PC-3 (cell line): Measurements from ENCODE around the gene ZDHHC1. TPM values are rescaled to one million over a fixed set of nuclear protein-coding genes. Genes with fewer than 3 reads are reported as not detected.

Experiments used
- ATAC-seq: fragments of 200-7000 bp; cut with Tn5 transposase; 2 replicates; pipeline ENCODE4 v1.9.1; 2020; ENCODE audit warnings: mild to moderate bottlenecking, moderate library complexity
- BruUV-seq: library from RNA; stranded (reverse); fragments of 400-500 nt; replicated peaks from 2 replicates; lab custom pipeline; 2021; lab: Mats Ljungman, UMichigan
- CTCF ChIA-PET: fragments of 300-600 bp; sonication (Branson Sonifier 250); formaldehyde crosslinking; loops from one replicate; lab custom pipeline; 2022; ENCODE audit warnings: antibody characterized with exemption; lab: Charles Lee
- POLR2A ChIA-PET: fragments of 300-600 bp; sonication (Branson Sonifier 250); formaldehyde crosslinking; loops from one replicate; lab custom pipeline; 2022; ENCODE audit warnings: antibody characterized with exemption; ENCODE audit not compliant: unreplicated experiment; lab: Charles Lee
- DNase-seq: peaks from one replicate; pipeline ENCODE4 v3.0.0-alpha.2; 2015
- H2AFZ ChIP-seq: fragments of 300-600 bp; sonication (generic); 2 replicates; pipeline ENCODE4 v1.6.0; 2016; ENCODE audit warnings: antibody characterized with exemption, low read length
- H3F3A ChIP-seq: fragments of 300-600 bp; sonication (generic); one replicate; pipeline ENCODE4 v1.6.0; 2017; ENCODE audit warnings: antibody characterized with exemption, low read length, control low read depth, mild to moderate bottlenecking; ENCODE audit not compliant: unreplicated experiment
- H3K27ac ChIP-seq: fragments of 300-600 bp; sonication (generic); 2 replicates; pipeline ENCODE4 v1.5.1; 2016; ENCODE audit warnings: mild to moderate bottlenecking, low read length
- H3K27me3 ChIP-seq: fragments of 300-600 bp; sonication (generic); 2 replicates; pipeline ENCODE4 v1.6.1; 2016; ENCODE audit warnings: low read length, mixed read lengths
- H3K36me3 ChIP-seq: fragments of 300-600 bp; sonication (generic); 2 replicates; pipeline ENCODE4 v1.6.1; 2016; ENCODE audit warnings: low read depth, mixed run types, low read length, mixed read lengths
- H3K4me1 ChIP-seq: fragments of 300-600 bp; sonication (generic); 2 replicates; pipeline ENCODE4 v1.5.1; 2016; ENCODE audit warnings: low read length; ENCODE audit not compliant: insufficient read depth
- H3K4me2 ChIP-seq: fragments of 300-600 bp; sonication (generic); 2 replicates; pipeline ENCODE4 v1.6.0; 2016; ENCODE audit warnings: low read length
- H3K4me3 ChIP-seq: fragments of 300-600 bp; sonication (generic); 2 replicates; pipeline ENCODE4 v1.5.1; 2016; ENCODE audit warnings: mild to moderate bottlenecking, low read length, mixed read lengths
- H3K79me2 ChIP-seq: fragments of 300-600 bp; sonication (generic); 2 replicates; pipeline ENCODE4 v1.6.1; 2017; ENCODE audit warnings: low read length, mixed read lengths
- H3K9ac ChIP-seq: fragments of 300-600 bp; sonication (generic); 2 replicates; pipeline ENCODE4 v1.6.0; 2016; ENCODE audit warnings: mild to moderate bottlenecking, low read length
- H3K9me2 ChIP-seq: fragments of 300-600 bp; sonication (generic); replicated peaks from 2 replicates; pipeline ENCODE4 v1.6.1; 2016; ENCODE audit warnings: mixed run types, low read length, mixed read lengths
- H3K9me3 ChIP-seq: fragments of 300-600 bp; sonication (generic); 2 replicates; pipeline ENCODE4 v1.6.1; 2016; ENCODE audit warnings: low read length, mixed read lengths
- H4K20me1 ChIP-seq: fragments of 300-600 bp; sonication (generic); 2 replicates; pipeline ENCODE4 v1.6.1; 2016; ENCODE audit warnings: low read length, mixed read lengths
- EZH2 ChIP-seq: fragments of 300-600 bp; sonication (generic); IDR thresholded peaks from one replicate; pipeline ENCODE4 v1.6.1; 2017; ENCODE audit warnings: antibody characterized with exemption, mild to moderate bottlenecking, low read length; ENCODE audit not compliant: unreplicated experiment
- EZH2phosphoT487 ChIP-seq: fragments of 300-600 bp; sonication (generic); IDR thresholded peaks from 2 replicates; pipeline ENCODE4 v1.6.1; 2018; ENCODE audit warnings: mild to moderate bottlenecking, antibody characterized with exemption, low read length, borderline replicate concordance
- intact Hi-C: fragments of 100-400 bp; cut with micrococcal nuclease; formaldehyde crosslinking; loops from 2 replicates; pipeline ENCODE4 v1.9.0; 2023
- total RNA-seq: library from RNA; depleted of rRNA; stranded (reverse); fragments of >200 nt; gene quantifications from 2 replicates; pipeline ENCODE4 v1.2.3, GENCODE V29; 2014
- TF ChIP-seq, protein P1 (sequence below): fragments of 300-600 bp; sonication (generic); conservative IDR thresholded peaks from 2 replicates; pipeline ENCODE4 v1.5.1; 2017; ENCODE audit warnings: antibody characterized with exemption, low read depth, mild to moderate bottlenecking, low read length

Gene ZDHHC1
- total RNA-seq, 1 experiment from 2014 or later: 4.8 TPM

DNA sequence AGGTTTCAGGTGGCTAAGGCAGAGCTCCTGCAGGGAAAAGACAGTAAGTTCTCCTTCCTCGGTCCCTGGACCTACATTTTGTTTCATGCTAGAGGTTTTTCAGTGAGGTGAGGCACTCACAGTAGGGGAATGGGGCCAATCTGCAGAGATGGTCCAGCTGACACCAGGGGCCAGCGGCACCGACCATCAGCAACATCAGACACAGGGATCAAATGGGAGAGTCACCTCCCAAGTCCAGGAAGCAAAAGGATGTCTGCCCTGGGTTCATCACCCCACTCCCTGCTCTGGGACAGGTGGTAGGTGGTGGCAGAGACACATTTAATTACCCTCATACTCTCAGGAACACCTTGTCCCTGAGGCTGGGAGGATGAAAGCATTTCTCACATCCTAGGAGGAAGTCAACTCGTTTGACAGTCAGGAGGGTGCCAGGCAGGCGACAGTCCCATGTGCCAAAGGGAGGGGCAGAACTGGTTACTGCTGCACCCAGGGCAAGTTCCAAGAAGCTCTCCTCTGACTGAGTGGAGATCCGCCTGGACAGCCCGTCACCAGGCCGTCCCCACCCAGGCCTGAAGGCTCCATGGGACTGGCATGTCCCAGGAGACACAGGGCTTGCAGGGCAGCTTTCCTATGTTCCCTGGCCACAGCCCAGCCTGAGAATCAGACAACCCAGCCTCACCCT lies 45.5 kb upstream of the ZDHHC1 start:
- Histone ChIP-seq H3K27me3 (no peaks in the 10 kb centered on the region), H3K9ac (no peak overlapping the region), H3K9me3 (no peaks in the 10 kb centered on the region), H2AFZ (no peak overlapping the region), H3F3A (no peaks in the 10 kb centered on the region), H3K36me3 (no peaks in the 10 kb centered on the region), H3K4me2 (no peak overlapping the region), H3K27ac (no peak overlapping the region), H3K4me3 (no peak overlapping the region), H3K4me1 (peaks cover 5% of the 10 kb centered on the region), H4K20me1 (peaks cover 6% of the 10 kb centered on the region; the same call in 1 of the 2 replicates), H3K9me2 (no peaks in the 10 kb centered on the region), H3K79me2 (peaks cover 27% of the 10 kb centered on the region)
- intact Hi-C loops: no loop called here
- POLR2A ChIA-PET: no interaction called here
- BruUV-seq: no TSS peak
- CTCF ChIA-PET: no interaction called here
- TF ChIP-seq EZH2phosphoT487 (no peak), EZH2 (no peak)
- TF ChIP-seq, protein P1, sequence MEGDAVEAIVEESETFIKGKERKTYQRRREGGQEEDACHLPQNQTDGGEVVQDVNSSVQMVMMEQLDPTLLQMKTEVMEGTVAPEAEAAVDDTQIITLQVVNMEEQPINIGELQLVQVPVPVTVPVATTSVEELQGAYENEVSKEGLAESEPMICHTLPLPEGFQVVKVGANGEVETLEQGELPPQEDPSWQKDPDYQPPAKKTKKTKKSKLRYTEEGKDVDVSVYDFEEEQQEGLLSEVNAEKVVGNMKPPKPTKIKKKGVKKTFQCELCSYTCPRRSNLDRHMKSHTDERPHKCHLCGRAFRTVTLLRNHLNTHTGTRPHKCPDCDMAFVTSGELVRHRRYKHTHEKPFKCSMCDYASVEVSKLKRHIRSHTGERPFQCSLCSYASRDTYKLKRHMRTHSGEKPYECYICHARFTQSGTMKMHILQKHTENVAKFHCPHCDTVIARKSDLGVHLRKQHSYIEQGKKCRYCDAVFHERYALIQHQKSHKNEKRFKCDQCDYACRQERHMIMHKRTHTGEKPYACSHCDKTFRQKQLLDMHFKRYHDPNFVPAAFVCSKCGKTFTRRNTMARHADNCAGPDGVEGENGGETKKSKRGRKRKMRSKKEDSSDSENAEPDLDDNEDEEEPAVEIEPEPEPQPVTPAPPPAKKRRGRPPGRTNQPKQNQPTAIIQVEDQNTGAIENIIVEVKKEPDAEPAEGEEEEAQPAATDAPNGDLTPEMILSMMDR: no peak
- ATAC-seq (no peak), DNase-seq (no peak)

DNA sequence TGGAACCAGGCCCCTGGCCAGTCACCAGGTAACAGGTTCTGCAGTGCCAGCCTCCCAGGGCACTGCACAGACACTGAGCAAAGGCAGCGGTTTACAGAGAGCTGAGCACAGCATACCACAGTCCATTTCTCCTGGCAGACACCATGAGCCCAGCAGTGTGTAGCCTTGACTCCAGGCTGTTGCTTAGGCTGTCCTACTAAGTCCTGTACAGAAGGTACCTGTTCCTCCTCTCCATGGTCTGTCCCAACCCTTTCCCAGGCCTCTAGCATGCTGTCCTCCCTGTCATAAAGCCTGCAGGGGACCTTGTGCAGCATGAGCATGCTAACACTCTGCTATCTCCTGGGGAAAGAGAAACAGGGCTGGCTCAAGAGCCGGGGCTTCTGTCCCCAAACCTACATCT lies 44.7 kb upstream of the ZDHHC1 start:
- Histone ChIP-seq H3K9me3 (no peaks in the 10 kb centered on the region), H3K4me3 (no peak overlapping the region), H3K9me2 (no peaks in the 10 kb centered on the region), H2AFZ (no peak overlapping the region), H3K79me2 (peaks cover 27% of the 10 kb centered on the region), H4K20me1 (peaks cover 6% of the 10 kb centered on the region; the same call in 1 of the 2 replicates), H3K36me3 (no peaks in the 10 kb centered on the region), H3F3A (no peaks in the 10 kb centered on the region), H3K27ac (no peak overlapping the region), H3K9ac (no peak overlapping the region), H3K4me1 (peaks cover 5% of the 10 kb centered on the region), H3K27me3 (no peaks in the 10 kb centered on the region), H3K4me2 (no peak overlapping the region)
- no TSS peak for BruUV-seq
- intact Hi-C loops: no loop called here
- TF ChIP-seq, protein P1: no peak
- no peak for TF ChIP-seq EZH2
- TF ChIP-seq EZH2phosphoT487: no peak
- POLR2A ChIA-PET: no interaction called here
- DNase-seq (no peak), ATAC-seq (no peak)
- CTCF ChIA-PET: no interaction called here

DNA sequence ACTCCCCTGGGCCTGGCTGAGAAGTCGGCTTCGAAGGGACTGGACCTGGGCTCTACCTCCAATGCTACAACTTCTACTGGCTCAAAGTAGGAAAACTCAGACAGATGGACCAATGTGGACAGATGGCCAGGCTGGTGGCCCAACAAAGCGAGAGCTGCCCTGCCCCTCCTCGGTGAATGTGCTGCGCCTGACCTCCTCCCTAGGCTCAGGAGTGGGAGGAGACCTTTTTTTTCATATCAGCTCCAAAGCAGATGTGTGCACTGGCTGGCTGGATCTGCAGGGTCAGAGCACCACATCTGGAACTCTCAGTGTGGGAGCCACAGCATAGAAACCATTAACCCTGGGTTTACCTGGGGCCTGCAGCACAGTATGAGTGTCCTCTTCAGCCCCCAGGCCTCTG lies 43.9 kb upstream of the ZDHHC1 start:
- H3K4me1 ChIP-seq: no peaks in the 10 kb centered on the region; the same call in 1 of the 2 replicates
- H3K36me3 ChIP-seq: no peaks in the 10 kb centered on the region
- H3F3A ChIP-seq: no peaks in the 10 kb centered on the region
- H3K79me2 ChIP-seq: peaks cover 21% of the 10 kb centered on the region
- ATAC-seq: no peak
- TF ChIP-seq EZH2phosphoT487 (no peak), EZH2 (no peak)
- TF ChIP-seq, protein P1: no peak
- no peak overlapping the region for H2AFZ ChIP-seq
- ChIA-PET POLR2A (no interaction called here), CTCF (no interaction called here)
- H3K9me3 ChIP-seq: no peaks in the 10 kb centered on the region
- no peak overlapping the region for H3K9ac ChIP-seq
- H3K27ac ChIP-seq: no peak overlapping the region
- no peak overlapping the region for H3K4me3 ChIP-seq
- intact Hi-C loops: no loop called here
- H3K4me2 ChIP-seq: no peak overlapping the region
- H4K20me1 ChIP-seq: peaks cover 2% of the 10 kb centered on the region; the same call in 1 of the 2 replicates
- no TSS peak for BruUV-seq
- no peaks in the 10 kb centered on the region for H3K27me3 ChIP-seq
- no peaks in the 10 kb centered on the region for H3K9me2 ChIP-seq
- no peak for DNase-seq
